Cardiac fibroblast (primary cell): ENCODE results near the gene VDAC1.
"Not testable (repeated sequence)": the region's sequence is repeated elsewhere in the genome, so short reads cannot be mapped to it uniquely, and the experiment has no call there.

Source experiments
- DNase-seq, 2 donors: peaks; one replicate each; pipeline versions ENCODE4 v3.0.0 to v3.0.0-alpha.2; 2010; ENCODE audit warnings: low read depth in 2 of 2
- H3K4me3 ChIP-seq, 2 donors: replicated peaks in 1 of 2; 1 replicate in 1 of 2; 2 replicates in 1 of 2; pipeline ENCODE4 v1.5.1; 2011; ENCODE audit warnings: low read depth in 2 of 2, low read length in 2 of 2, mild to moderate bottlenecking in 2 of 2, moderate library complexity in 1 of 2
- CTCF ChIP-seq: IDR thresholded peaks from one replicate; pipeline ENCODE4 v1.5.1; 2011; ENCODE audit warnings: low read depth, mild to moderate bottlenecking, low read length, inconsistent platforms

Gene VDAC1

GRCh38 chr5:133959643-133960042 lies 45.1 kb downstream of the VDAC1 start:
- no peak for TF ChIP-seq CTCF
- DNase-seq = no peak
- no peak overlapping the region for H3K4me3 ChIP-seq

GRCh38 chr5:133957591-133957990 lies 47.2 kb downstream of the VDAC1 start:
- DNase-seq = no peak
- no peak overlapping the region for H3K4me3 ChIP-seq
- no peak for TF ChIP-seq CTCF

- H3K4me3 ChIP-seq = no peak overlapping the region
- no peak for DNase-seq
- TF ChIP-seq CTCF = no peak
Measured at GRCh38 chr5:133957080-133957479, 47.7 kb downstream of the VDAC1 start.

- peak in 1 of 2 donors; percentile 53 for DNase-seq
Measured at GRCh38 chr5:133956196-133956595, 48.6 kb downstream of the VDAC1 start.

GRCh38 chr5:133953568-133954145 lies 51.1 kb downstream of the VDAC1 start:
- no peak for DNase-seq
- no peak for TF ChIP-seq CTCF
- no peak overlapping the region for H3K4me3 ChIP-seq

More at GRCh38 chr5:133956196-133956595, 48.6 kb downstream of the VDAC1 start:
- not testable (repeated sequence) for H3K4me3 ChIP-seq

GRCh38 chr5:133952729-133953567 lies 51.8 kb downstream of the VDAC1 start:
- TF ChIP-seq CTCF = no peak
- H3K4me3 ChIP-seq = peak overlapping the region in 1 of 2 donors; percentile 3
- DNase-seq = peak; percentile 98

- H3K4me3 ChIP-seq = no peak overlapping the region
- TF ChIP-seq CTCF = no peak
- DNase-seq = peak in 1 of 2 donors; percentile 75
Measured at GRCh38 chr5:133950821-133951612, 53.8 kb downstream of the VDAC1 start.
